GM12875 (cell line): Measurements from ENCODE around the gene CTR9.

Experiments used
- H3K4me3 ChIP-seq: one replicate; pipeline ENCODE4 v1.5.1; 2011; ENCODE audit warnings: low read depth, low read length, control low read depth
- CTCF ChIP-seq: IDR thresholded peaks from 2 replicates; pipeline ENCODE4 v1.5.1; 2011; ENCODE audit warnings: low read depth, mild to moderate bottlenecking, control low read depth, inconsistent platforms, low read length, moderate library complexity, borderline replicate concordance; ENCODE audit not compliant: insufficient read depth

CTR9 gene

GRCh38 chr11:10764412-10764811 lies 13.4 kb downstream of the CTR9 start:
- no peak overlapping the region for H3K4me3 ChIP-seq
- no peak for TF ChIP-seq CTCF

DNA sequence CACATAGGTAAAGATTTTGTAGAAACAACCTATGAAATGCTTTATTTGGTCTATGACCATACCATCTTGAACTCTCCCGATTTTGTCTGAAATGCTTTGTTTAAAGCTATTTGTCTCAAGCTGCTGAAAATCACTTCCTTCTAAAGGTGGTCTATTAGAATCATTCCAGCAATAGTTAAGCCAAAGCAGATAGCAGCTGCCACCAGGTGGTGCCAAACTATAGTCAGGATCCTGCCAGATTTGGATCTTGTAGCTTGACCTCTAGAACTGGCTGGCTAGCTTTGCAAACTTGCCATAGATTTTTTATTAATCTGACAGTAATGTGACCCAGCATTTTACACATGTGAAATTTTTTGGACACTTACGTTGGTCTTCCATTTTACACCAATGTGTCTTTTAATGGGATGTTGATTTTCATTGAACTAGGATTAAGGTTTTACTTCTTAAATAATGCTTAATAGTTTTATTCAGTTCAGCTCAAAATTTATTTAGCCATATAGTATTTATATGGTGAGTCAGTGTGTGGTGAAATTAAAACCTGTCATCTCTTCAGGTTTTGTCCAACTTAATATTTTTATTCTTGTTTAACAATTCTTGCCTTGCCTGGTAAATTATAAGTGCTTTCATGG lies 19.7 kb downstream of the CTR9 start:
- no peak overlapping the region for H3K4me3 ChIP-seq
- peak; percentile 67 for TF ChIP-seq CTCF

DNA sequence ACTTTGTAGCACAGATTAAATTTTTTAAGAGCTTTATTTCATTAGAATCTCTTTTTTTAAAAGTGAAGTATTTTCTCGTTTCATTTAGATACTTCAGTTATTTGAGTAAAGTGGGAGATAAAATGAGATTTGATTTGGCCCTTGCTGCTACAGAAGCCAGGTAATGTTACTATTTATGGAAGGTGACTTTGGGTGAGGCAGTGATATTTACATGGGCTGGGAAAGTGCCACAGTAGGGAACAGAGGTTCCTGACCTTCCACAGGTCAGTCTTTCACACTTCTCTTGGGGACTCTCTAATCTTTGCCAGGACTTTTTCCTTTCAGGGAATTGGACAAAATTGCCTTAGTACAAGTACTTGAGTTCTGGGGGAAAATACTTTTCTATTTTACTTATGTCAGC lies 20.4 kb downstream of the CTR9 start:
- no peak for TF ChIP-seq CTCF
- H3K4me3 ChIP-seq: no peak overlapping the region

- TF ChIP-seq CTCF: no peak
- H3K4me3 ChIP-seq: no peak overlapping the region
Observed at GRCh38 chr11:10774811-10775210, 23.8 kb downstream of the CTR9 start.

- H3K4me3 ChIP-seq: no peak overlapping the region
- TF ChIP-seq CTCF: no peak
Observed at GRCh38 chr11:10777393-10777793, 26.3 kb downstream of the CTR9 start.

GRCh38 chr11:10777806-10778205 lies 26.8 kb downstream of the CTR9 start:
- no peak overlapping the region for H3K4me3 ChIP-seq
- no peak for TF ChIP-seq CTCF

DNA sequence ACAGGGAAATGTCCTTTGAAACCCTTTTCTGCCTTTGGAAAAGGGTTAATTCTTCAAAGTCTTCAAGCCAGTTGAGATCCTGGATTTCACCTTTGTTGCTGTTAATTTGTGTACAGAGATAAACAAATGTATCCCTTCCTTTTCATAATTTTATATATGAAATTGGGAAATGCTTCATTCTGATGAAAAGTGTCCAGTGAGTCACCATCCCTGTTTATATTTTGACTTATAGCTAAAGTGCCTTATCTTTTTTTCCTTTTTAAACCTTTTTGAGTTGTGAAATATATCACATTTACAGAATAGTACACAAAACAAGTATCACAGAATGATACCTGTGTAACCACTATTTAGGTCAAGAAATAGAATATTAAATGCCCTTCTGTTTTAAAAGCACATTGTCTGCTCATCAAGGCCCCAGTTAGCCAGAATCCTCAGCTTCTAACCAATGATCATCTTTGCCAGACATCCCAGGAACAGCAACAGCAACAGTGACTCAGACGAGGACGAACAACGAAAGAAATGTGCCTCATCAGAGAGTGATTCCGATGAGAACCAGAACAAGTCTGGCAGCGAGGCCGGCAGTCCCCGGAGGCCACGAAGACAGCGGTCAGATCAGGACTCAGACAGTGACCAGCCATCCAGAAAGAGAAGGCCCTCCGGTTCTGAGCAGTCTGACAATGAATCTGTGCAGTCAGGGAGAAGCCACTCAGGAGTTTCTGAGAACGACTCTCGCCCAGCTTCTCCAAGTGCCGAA lies 27.3 kb downstream of the CTR9 start:
- TF ChIP-seq CTCF: no peak
- H3K4me3 ChIP-seq: no peak overlapping the region
